HepG2 (cell line): ENCODE measurements around the gene CACNA1H. TPM values are rescaled to one million over a fixed set of nuclear protein-coding genes. Genes with fewer than 3 reads are reported as not detected.

Source experiments
- BORCS8-MEF2B ChIP-seq: sonication (generic); formaldehyde crosslinking; IDR thresholded peaks from 2 replicates; pipeline ENCODE4 v1.8.0; 2022; ENCODE audit warnings: mild to moderate bottlenecking, missing genetic modification reagents
- BRCA1 ChIP-seq: sonication (generic); formaldehyde crosslinking; IDR thresholded peaks from 2 replicates; pipeline ENCODE4 v1.4.0; 2020; ENCODE audit warnings: missing genetic modification reagents
- ELF3 ChIP-seq: IDR thresholded peaks from 2 replicates; pipeline ENCODE4 v1.6.1; 2016; ENCODE audit warnings: missing genetic modification reagents, missing compliant biosample characterization
- ELF4 ChIP-seq: sonication (generic); formaldehyde crosslinking; IDR thresholded peaks from 2 replicates; pipeline ENCODE4 v1.5.0; 2020; ENCODE audit warnings: missing genetic modification reagents, mild to moderate bottlenecking, moderate library complexity, borderline replicate concordance
- GLI4 ChIP-seq: sonication (generic); formaldehyde crosslinking; IDR thresholded peaks from 2 replicates; pipeline ENCODE4 v1.5.1; 2020; ENCODE audit warnings: missing genetic modification reagents, mild to moderate bottlenecking, moderate library complexity, borderline replicate concordance
- JUN ChIP-seq: sonication (generic); formaldehyde crosslinking; IDR thresholded peaks from 2 replicates; pipeline ENCODE4 v1.4.0; 2020; ENCODE audit warnings: mild to moderate bottlenecking, missing genetic modification reagents
- KDM5B ChIP-seq: sonication (generic); formaldehyde crosslinking; IDR thresholded peaks from 2 replicates; pipeline ENCODE4 v1.4.0; 2020; ENCODE audit warnings: missing genetic modification reagents, mild to moderate bottlenecking, borderline replicate concordance
- KLF16 ChIP-seq, 2 experiments: sonication (generic) in 1 of 2; formaldehyde crosslinking in 1 of 2; IDR thresholded peaks; 2 replicates each; pipeline versions ENCODE4 v1.6.1 to v1.8.0; 2016 to 2023; ENCODE audit warnings: missing genetic modification reagents in 2 of 2, missing compliant biosample characterization in 1 of 2
- NCOR1 ChIP-seq: fragments of 200-600 bp; sonication (generic); IDR thresholded peaks from 2 replicates; pipeline ENCODE4 v1.7.0; 2017; ENCODE audit warnings: antibody characterized with exemption, low read length, borderline replicate concordance
- PAF1 ChIP-seq: IDR thresholded peaks from 2 replicates; pipeline ENCODE4 v1.6.1; 2016; ENCODE audit warnings: missing genetic modification reagents, missing compliant biosample characterization
- POLR2A ChIP-seq, 2 experiments: IDR thresholded peaks; 2 replicates each; pipeline ENCODE4 v1.6.1; 2011; ENCODE audit warnings: low read depth in 2 of 2, low read length in 2 of 2, mild to moderate bottlenecking in 1 of 2, moderate library complexity in 1 of 2; ENCODE audit not compliant: insufficient read depth in 1 of 2
- RELA ChIP-seq: sonication (generic); formaldehyde crosslinking; IDR thresholded peaks from 2 replicates; pipeline ENCODE4 v1.4.0; 2020; ENCODE audit warnings: missing genetic modification reagents
- RFX3 ChIP-seq: IDR thresholded peaks from 2 replicates; pipeline ENCODE4 v1.6.1; 2016; ENCODE audit warnings: missing biosample characterization, missing genetic modification reagents
- STAG1 ChIP-seq: sonication (generic); formaldehyde crosslinking; IDR thresholded peaks from 2 replicates; pipeline ENCODE4 v1.4.0; 2020; ENCODE audit warnings: missing genetic modification reagents
- ZFX ChIP-seq: sonication (generic); formaldehyde crosslinking; IDR thresholded peaks from 2 replicates; pipeline ENCODE4 v1.4.0; 2020; ENCODE audit warnings: mild to moderate bottlenecking, low read depth, missing genetic modification reagents, moderate library complexity
- ZNF451 ChIP-seq: sonication (generic); formaldehyde crosslinking; IDR thresholded peaks from 2 replicates; pipeline ENCODE4 v1.5.0; 2020; ENCODE audit warnings: mild to moderate bottlenecking, missing genetic modification reagents
- ZNF501 ChIP-seq: sonication (generic); formaldehyde crosslinking; IDR thresholded peaks from 2 replicates; pipeline ENCODE4 v1.5.1; 2020; ENCODE audit warnings: mild to moderate bottlenecking, moderate library complexity, missing genetic modification reagents
- ZNF543 ChIP-seq: sonication (generic); formaldehyde crosslinking; IDR thresholded peaks from 2 replicates; pipeline ENCODE4 v1.4.0; 2020; ENCODE audit warnings: mild to moderate bottlenecking, missing genetic modification reagents
- ZNF775 ChIP-seq: sonication (generic); formaldehyde crosslinking; IDR thresholded peaks from 2 replicates; pipeline ENCODE4 v1.4.0; 2020; ENCODE audit warnings: missing genetic modification reagents, mild to moderate bottlenecking, moderate library complexity, borderline replicate concordance
- ZNF782 ChIP-seq: sonication (generic); formaldehyde crosslinking; IDR thresholded peaks from 2 replicates; pipeline ENCODE4 v1.4.0; 2020; ENCODE audit warnings: missing genetic modification reagents, mild to moderate bottlenecking, borderline replicate concordance
- ZNF850 ChIP-seq: sonication (generic); formaldehyde crosslinking; conservative IDR thresholded peaks from 2 replicates; pipeline ENCODE4 v1.9.0; 2021; ENCODE audit warnings: mild to moderate bottlenecking, missing genetic modification reagents
- ZSCAN12 ChIP-seq: sonication (generic); formaldehyde crosslinking; IDR thresholded peaks from 2 replicates; pipeline ENCODE4 v1.9.0; 2021; ENCODE audit warnings: mild to moderate bottlenecking, missing genetic modification reagents
- polyA plus RNA-seq, 8 experiments: library from polyadenylated mRNA; depleted of rRNA in 3 of 8; stranded (reverse) in 7 of 8; unstranded in 1 of 8; fragments of >200 nt; fragmentation: Illumina TruSeq in 4 of 8; extraction: Trizol in 4 of 8; gene quantifications; 2 replicates each; pipeline versions ENCODE4 v1.2.1 to v1.2.3, GENCODE V29; 2011 to 2016; ENCODE audit warnings: low read depth in 4 of 8, missing spikeins in 1 of 8, mixed read lengths in 1 of 8; ENCODE audit not compliant: insufficient read depth in 1 of 8
- total RNA-seq, 5 experiments: library from RNA; depleted of rRNA; stranded (reverse); fragments of >200 nt; fragmentation: Illumina TruSeq; extraction: Trizol; gene quantifications; 2 replicates each; pipeline ENCODE4 v1.2.3, GENCODE V29; 2016; ENCODE audit warnings: low read depth in 1 of 5
- TF ChIP-seq, protein P1 (sequence below): sonication (generic); formaldehyde crosslinking; IDR thresholded peaks from 2 replicates; pipeline ENCODE4 v1.5.0; 2020; ENCODE audit warnings: mild to moderate bottlenecking, missing genetic modification reagents
- TF ChIP-seq, protein P2 (sequence below): sonication (generic); formaldehyde crosslinking; IDR thresholded peaks from 2 replicates; pipeline ENCODE4 v1.4.0; 2020; ENCODE audit warnings: missing genetic modification reagents, mild to moderate bottlenecking, borderline replicate concordance
- TF ChIP-seq, protein P3 (sequence below), 2 experiments: sonication (generic) in 1 of 2; formaldehyde crosslinking in 1 of 2; IDR thresholded peaks; 2 replicates each; pipeline versions ENCODE4 v1.4.0 to v1.6.1; 2016 to 2020; ENCODE audit warnings: borderline replicate concordance in 1 of 2, low read depth in 1 of 2, mild to moderate bottlenecking in 1 of 2, missing genetic modification reagents in 1 of 2

The CACNA1H gene
- total and polyA plus RNA-seq, 2 of the 13 experiments (the other 11 are each of a cell fraction or from before 2014, with no cell fraction given) = 0.40 to 1.8 TPM

DNA sequence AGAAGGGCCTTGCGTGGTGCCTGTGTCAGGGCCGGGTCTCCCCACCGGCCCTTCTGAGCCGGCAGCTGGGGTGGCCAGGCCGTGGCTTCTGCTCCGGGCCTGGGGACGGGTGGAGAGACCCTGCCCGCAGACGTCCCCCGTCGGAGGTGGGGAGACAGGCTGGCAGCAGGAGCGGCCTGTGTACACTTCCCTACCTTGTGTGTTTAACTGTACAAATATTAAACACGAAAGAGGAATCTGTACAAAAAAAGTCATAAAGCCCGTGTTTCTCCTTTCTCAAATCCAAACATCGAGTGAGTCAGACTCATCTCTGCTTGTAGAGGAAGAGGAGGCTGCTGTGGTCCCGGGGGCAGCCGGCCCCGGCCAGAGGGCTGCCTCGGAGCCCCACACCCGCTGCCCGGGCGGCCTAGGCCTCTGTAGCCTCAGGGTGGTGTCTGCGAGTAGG, 2.0 kb downstream of the CACNA1H start (continued):
- TF ChIP-seq ZFX (peak; percentile 42; the same call in 1 of the 2 replicates), NCOR1 (no peak), PAF1 (CRISPR knock-in tag) (no peak), ZSCAN12 (no peak), ZNF850 (CRISPR knock-in tag) (no peak), ZNF782 (CRISPR knock-in tag) (no peak), KLF16 (CRISPR knock-in tag; IDR thresholded peaks at IDR 0.05) (no peak), JUN (CRISPR knock-in tag) (no peak), KDM5B (CRISPR knock-in tag) (no peak), ELF3 (CRISPR knock-in tag) (peak; percentile 48; the same call in 1 of the 2 replicates), RELA (CRISPR knock-in tag) (no peak), ZNF451 (CRISPR knock-in tag) (no peak), BRCA1 (no peak), ZNF543 (CRISPR knock-in tag) (no peak), ZNF501 (CRISPR knock-in tag) (no peak), STAG1 (CRISPR knock-in tag) (no peak), ELF4 (CRISPR knock-in tag) (no peak), ZNF775 (CRISPR knock-in tag) (no peak), BORCS8-MEF2B (CRISPR knock-in tag) (no peak), GLI4 (CRISPR knock-in tag) (no peak), POLR2A (IDR thresholded peaks at IDR 0.05; ENCODE audit: insufficient read depth in 1 of 2, low read depth in 2 of 2, low read length in 2 of 2) (no peak), RFX3 (CRISPR knock-in tag) (no peak)
- TF ChIP-seq, protein P1, sequence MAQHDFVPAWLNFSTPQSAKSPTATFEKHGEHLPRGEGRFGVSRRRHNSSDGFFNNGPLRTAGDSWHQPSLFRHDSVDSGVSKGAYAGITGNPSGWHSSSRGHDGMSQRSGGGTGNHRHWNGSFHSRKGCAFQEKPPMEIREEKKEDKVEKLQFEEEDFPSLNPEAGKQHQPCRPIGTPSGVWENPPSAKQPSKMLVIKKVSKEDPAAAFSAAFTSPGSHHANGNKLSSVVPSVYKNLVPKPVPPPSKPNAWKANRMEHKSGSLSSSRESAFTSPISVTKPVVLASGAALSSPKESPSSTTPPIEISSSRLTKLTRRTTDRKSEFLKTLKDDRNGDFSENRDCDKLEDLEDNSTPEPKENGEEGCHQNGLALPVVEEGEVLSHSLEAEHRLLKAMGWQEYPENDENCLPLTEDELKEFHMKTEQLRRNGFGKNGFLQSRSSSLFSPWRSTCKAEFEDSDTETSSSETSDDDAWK (CRISPR knock-in tag) = no peak
- TF ChIP-seq, protein P2, sequence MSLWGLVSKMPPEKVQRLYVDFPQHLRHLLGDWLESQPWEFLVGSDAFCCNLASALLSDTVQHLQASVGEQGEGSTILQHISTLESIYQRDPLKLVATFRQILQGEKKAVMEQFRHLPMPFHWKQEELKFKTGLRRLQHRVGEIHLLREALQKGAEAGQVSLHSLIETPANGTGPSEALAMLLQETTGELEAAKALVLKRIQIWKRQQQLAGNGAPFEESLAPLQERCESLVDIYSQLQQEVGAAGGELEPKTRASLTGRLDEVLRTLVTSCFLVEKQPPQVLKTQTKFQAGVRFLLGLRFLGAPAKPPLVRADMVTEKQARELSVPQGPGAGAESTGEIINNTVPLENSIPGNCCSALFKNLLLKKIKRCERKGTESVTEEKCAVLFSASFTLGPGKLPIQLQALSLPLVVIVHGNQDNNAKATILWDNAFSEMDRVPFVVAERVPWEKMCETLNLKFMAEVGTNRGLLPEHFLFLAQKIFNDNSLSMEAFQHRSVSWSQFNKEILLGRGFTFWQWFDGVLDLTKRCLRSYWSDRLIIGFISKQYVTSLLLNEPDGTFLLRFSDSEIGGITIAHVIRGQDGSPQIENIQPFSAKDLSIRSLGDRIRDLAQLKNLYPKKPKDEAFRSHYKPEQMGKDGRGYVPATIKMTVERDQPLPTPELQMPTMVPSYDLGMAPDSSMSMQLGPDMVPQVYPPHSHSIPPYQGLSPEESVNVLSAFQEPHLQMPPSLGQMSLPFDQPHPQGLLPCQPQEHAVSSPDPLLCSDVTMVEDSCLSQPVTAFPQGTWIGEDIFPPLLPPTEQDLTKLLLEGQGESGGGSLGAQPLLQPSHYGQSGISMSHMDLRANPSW (CRISPR knock-in tag) = no peak
- TF ChIP-seq, protein P3, sequence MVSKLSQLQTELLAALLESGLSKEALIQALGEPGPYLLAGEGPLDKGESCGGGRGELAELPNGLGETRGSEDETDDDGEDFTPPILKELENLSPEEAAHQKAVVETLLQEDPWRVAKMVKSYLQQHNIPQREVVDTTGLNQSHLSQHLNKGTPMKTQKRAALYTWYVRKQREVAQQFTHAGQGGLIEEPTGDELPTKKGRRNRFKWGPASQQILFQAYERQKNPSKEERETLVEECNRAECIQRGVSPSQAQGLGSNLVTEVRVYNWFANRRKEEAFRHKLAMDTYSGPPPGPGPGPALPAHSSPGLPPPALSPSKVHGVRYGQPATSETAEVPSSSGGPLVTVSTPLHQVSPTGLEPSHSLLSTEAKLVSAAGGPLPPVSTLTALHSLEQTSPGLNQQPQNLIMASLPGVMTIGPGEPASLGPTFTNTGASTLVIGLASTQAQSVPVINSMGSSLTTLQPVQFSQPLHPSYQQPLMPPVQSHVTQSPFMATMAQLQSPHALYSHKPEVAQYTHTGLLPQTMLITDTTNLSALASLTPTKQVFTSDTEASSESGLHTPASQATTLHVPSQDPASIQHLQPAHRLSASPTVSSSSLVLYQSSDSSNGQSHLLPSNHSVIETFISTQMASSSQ (IDR thresholded peaks at IDR 0.05; ENCODE audit: low read depth) = no peak
- TF ChIP-seq, protein P3 (CRISPR knock-in tag; IDR thresholded peaks at IDR 0.05; ENCODE audit: borderline replicate concordance) = no peak
